Lower leg skin (tissue), 3 donors: ENCODE data around the gene DDX41.

Experiments used
- POLR2A ChIP-seq, 2 donors: fragments of 450-650 bp; IDR thresholded peaks; one replicate each; pipeline ENCODE4 v1.6.1; 2016 to 2017; ENCODE audit warnings: antibody characterized with exemption in 2 of 2, mild to moderate bottlenecking in 1 of 2, moderate library complexity in 1 of 2
- TF ChIP-seq, protein P1 (sequence below), 3 donors: fragments of 450-650 bp; IDR thresholded peaks; one replicate each; pipeline ENCODE4 v1.5.1; 2016; ENCODE audit warnings: antibody characterized with exemption in 3 of 3, mild to moderate bottlenecking in 3 of 3, moderate library complexity in 2 of 3

DNA sequence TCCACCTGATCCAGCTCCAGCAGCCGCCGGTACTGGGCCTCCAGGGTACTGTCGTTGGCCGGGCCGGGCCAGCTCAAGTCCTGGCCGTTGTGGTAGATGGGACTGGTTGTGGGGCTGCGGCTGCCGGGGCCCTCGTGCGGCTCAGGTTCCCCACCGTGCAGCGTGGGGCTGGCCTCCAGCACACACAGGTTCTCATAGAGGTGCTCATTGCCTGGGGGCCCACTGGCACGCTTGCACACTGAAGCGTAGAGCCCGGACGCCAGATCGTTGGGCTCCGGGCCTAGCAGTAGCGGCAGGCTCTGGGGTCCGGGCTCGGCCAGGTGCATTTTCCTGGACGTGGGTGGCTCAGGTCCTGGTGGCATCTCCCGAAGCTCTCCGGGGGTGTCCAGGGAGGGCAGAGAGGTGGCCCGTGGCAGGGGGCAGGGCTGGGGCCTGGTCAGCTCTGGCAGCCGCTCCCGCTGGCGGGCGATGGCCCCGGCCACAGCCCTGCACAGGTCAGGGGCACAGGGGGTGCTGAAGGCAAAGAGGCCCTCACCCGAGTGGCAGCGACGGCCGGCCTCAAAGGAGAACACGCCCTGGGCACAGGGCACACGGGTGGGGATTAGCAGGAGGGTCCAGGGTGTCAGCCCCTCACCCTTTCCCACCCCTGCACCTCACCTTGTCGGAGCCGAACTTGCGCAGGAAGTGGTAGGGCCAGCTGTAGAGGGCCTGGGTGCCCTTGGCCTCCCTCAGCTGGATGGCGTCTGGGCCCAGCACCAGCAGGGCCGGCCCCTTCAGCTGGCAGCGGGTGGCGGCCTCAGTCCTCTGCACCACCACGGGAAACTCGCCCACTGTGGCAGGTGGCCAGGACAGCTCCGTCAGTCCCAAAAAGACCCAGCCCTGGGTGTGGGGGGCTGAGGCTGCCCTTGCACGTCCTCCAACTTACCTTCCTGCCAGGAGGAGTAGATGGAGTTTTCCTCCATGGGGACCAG lies 12.4 kb downstream of the DDX41 start:
- TF ChIP-seq, protein P1, sequence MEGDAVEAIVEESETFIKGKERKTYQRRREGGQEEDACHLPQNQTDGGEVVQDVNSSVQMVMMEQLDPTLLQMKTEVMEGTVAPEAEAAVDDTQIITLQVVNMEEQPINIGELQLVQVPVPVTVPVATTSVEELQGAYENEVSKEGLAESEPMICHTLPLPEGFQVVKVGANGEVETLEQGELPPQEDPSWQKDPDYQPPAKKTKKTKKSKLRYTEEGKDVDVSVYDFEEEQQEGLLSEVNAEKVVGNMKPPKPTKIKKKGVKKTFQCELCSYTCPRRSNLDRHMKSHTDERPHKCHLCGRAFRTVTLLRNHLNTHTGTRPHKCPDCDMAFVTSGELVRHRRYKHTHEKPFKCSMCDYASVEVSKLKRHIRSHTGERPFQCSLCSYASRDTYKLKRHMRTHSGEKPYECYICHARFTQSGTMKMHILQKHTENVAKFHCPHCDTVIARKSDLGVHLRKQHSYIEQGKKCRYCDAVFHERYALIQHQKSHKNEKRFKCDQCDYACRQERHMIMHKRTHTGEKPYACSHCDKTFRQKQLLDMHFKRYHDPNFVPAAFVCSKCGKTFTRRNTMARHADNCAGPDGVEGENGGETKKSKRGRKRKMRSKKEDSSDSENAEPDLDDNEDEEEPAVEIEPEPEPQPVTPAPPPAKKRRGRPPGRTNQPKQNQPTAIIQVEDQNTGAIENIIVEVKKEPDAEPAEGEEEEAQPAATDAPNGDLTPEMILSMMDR (IDR thresholded peaks at IDR 0.05), result no peak
- TF ChIP-seq POLR2A (IDR thresholded peaks at IDR 0.05), result no peak
